GM23338 (cell line): ENCODE data around the gene SLC24A5. TPM values are rescaled to one million over a fixed set of nuclear protein-coding genes. Genes with fewer than 3 reads are reported as not detected.

Source experiments
- ATAC-seq: fragments of 200-7000 bp; cut with Tn5 transposase; 3 replicates; pipeline ENCODE4 v1.9.1; 2020
- DNase-seq: peaks from one replicate; pipeline ENCODE4 v3.0.0-alpha.2; 2015; ENCODE audit warnings: low spot score
- H2AFZ ChIP-seq: fragments of 200-600 bp; sonication (generic); 2 replicates; pipeline ENCODE4 v1.8.0; 2016; ENCODE audit warnings: antibody characterized with exemption, mild to moderate bottlenecking, moderate library complexity
- H3F3A ChIP-seq: fragments of 200-600 bp; sonication (generic); replicated peaks from 2 replicates; pipeline ENCODE4 v1.8.0; 2017; ENCODE audit warnings: antibody characterized with exemption, mixed run types, low read depth
- H3K27ac ChIP-seq: fragments of 200-600 bp; sonication (generic); 2 replicates; pipeline ENCODE4 v1.6.1; 2016; ENCODE audit warnings: low read depth
- H3K27me3 ChIP-seq: fragments of 200-600 bp; sonication (generic); 2 replicates; pipeline ENCODE4 v1.8.0; 2016; ENCODE audit warnings: mild to moderate bottlenecking, mixed run types, moderate library complexity; ENCODE audit not compliant: insufficient read depth
- H3K36me3 ChIP-seq: fragments of 200-600 bp; sonication (generic); 2 replicates; pipeline ENCODE4 v1.8.0; 2016; ENCODE audit warnings: mild to moderate bottlenecking; ENCODE audit not compliant: insufficient read depth
- H3K4me1 ChIP-seq: fragments of 200-600 bp; sonication (generic); 2 replicates; pipeline ENCODE4 v1.8.0; 2016; ENCODE audit warnings: mild to moderate bottlenecking, moderate library complexity; ENCODE audit not compliant: insufficient read depth
- H3K4me2 ChIP-seq: fragments of 200-600 bp; sonication (generic); 2 replicates; pipeline ENCODE4 v1.7.1; 2017; ENCODE audit warnings: mixed run types
- H3K4me3 ChIP-seq: fragments of 200-600 bp; sonication (generic); 2 replicates; pipeline ENCODE4 v1.6.1; 2016; ENCODE audit warnings: mixed run types
- H3K79me2 ChIP-seq: fragments of 200-600 bp; sonication (generic); replicated peaks from 2 replicates; pipeline ENCODE4 v1.8.0; 2017; ENCODE audit warnings: mild to moderate bottlenecking; ENCODE audit not compliant: insufficient read depth
- H3K9me2 ChIP-seq: fragments of 200-600 bp; sonication (generic); 2 replicates; pipeline ENCODE4 v1.8.0; 2017; ENCODE audit not compliant: insufficient read depth
- H4K20me1 ChIP-seq: fragments of 200-600 bp; sonication (generic); replicated peaks from 2 replicates; pipeline ENCODE4 v1.8.0; 2017; ENCODE audit warnings: mild to moderate bottlenecking; ENCODE audit not compliant: insufficient read depth
- H3K27ac Mint-ChIP-seq: 2 replicates; pipeline ENCODE4 v1.8.0; 2020; ENCODE audit warnings: inconsistent platforms, mild to moderate bottlenecking, moderate library complexity, mixed read lengths
- H3K27me3 Mint-ChIP-seq: 3 replicates; pipeline ENCODE4 v1.8.0; 2022; ENCODE audit warnings: low read depth, mild to moderate bottlenecking, moderate library complexity, mixed read lengths, inconsistent platforms; ENCODE audit not compliant: insufficient read depth, poor library complexity
- H3K36me3 Mint-ChIP-seq: 3 replicates; pipeline ENCODE4 v1.8.0; 2021; ENCODE audit warnings: low read depth, mild to moderate bottlenecking, inconsistent platforms, moderate library complexity, mixed read lengths
- H3K4me1 Mint-ChIP-seq: 3 replicates; pipeline ENCODE4 v1.8.0; 2020; ENCODE audit warnings: mild to moderate bottlenecking, inconsistent platforms, mixed read lengths
- H3K4me3 Mint-ChIP-seq: 3 replicates; pipeline ENCODE4 v1.8.0; 2021; ENCODE audit warnings: moderate library complexity, mild to moderate bottlenecking, inconsistent platforms, mixed read lengths
- H3K9me3 Mint-ChIP-seq: 3 replicates; pipeline ENCODE4 v1.8.0; 2020; ENCODE audit warnings: moderate library complexity, mild to moderate bottlenecking, inconsistent platforms, mixed read lengths
- CREB1 ChIP-seq: fragments of 250-450 bp; sonication (Bioruptor Pico); IDR thresholded peaks from 2 replicates; pipeline ENCODE4 v1.5.0; 2020; ENCODE audit warnings: low read depth, mild to moderate bottlenecking, moderate library complexity
- CTCF ChIP-seq, 2 experiments: fragments of 200-600 bp in 1 of 2; sonication (generic) in 1 of 2; conservative IDR thresholded peaks; 2 replicates each; pipeline versions ENCODE4 v1.5.1 to v1.6.1; 2016 to 2017; ENCODE audit warnings: antibody characterized with exemption in 2 of 2, low read depth in 2 of 2, mild to moderate bottlenecking in 2 of 2, moderate library complexity in 1 of 2
- EZH2 ChIP-seq: fragments of 200-600 bp; sonication (generic); IDR thresholded peaks from one replicate; pipeline ENCODE4 v1.8.0; 2017; ENCODE audit warnings: antibody characterized with exemption, mild to moderate bottlenecking, low read depth; ENCODE audit not compliant: unreplicated experiment
- EZH2phosphoT487 ChIP-seq: fragments of 200-600 bp; sonication (generic); IDR thresholded peaks from one replicate; pipeline ENCODE4 v1.8.1; 2018; ENCODE audit warnings: antibody characterized with exemption; ENCODE audit not compliant: unreplicated experiment
- JUNB ChIP-seq: IDR thresholded peaks from one replicate; pipeline ENCODE4 v1.6.1; 2016; ENCODE audit warnings: antibody characterized with exemption; ENCODE audit not compliant: unreplicated experiment
- POLR2AphosphoS5 ChIP-seq: IDR thresholded peaks from 2 replicates; pipeline ENCODE4 v1.6.1; 2016; ENCODE audit warnings: antibody characterized with exemption, low read depth
- STAT1 ChIP-seq: IDR thresholded peaks from one replicate; pipeline ENCODE4 v1.6.1; 2016; ENCODE audit warnings: antibody characterized with exemption; ENCODE audit not compliant: unreplicated experiment
- ZNF114 ChIP-seq: fragments of 250-450 bp; sonication (Bioruptor Pico); IDR thresholded peaks from 2 replicates; pipeline ENCODE4 v1.5.0; 2020; ENCODE audit warnings: mild to moderate bottlenecking, moderate library complexity
- ZNF462 ChIP-seq: fragments of 250-450 bp; sonication (Bioruptor Pico); IDR thresholded peaks from 2 replicates; pipeline ENCODE4 v1.5.0; 2020; ENCODE audit warnings: mild to moderate bottlenecking, moderate library complexity
- polyA plus RNA-seq: library from polyadenylated mRNA; unstranded; fragments of >200 nt; fragmentation: Nextera tagmentation; extraction: Ambion mirVana; gene quantifications from 2 replicates; pipeline ENCODE4 v1.2.1, GENCODE V29; 2016
- total RNA-seq: library from RNA; depleted of rRNA; stranded (reverse); fragments of >200 nt; shearing (Covaris generic); gene quantifications from 2 replicates; pipeline ENCODE4 v1.2.3, GENCODE V29; 2014
- TF ChIP-seq, protein P1 (sequence below): IDR thresholded peaks from one replicate; pipeline ENCODE4 v1.6.1; 2018; ENCODE audit warnings: antibody characterized with exemption; ENCODE audit not compliant: unreplicated experiment

SLC24A5 gene
- total and polyA plus RNA-seq, 2 experiments from 2014 or later, result 0.39 TPM; not detected in 1

GRCh38 chr15:48176112-48176511 lies 55.3 kb downstream of the SLC24A5 start (continued):
- TF ChIP-seq, protein P1, sequence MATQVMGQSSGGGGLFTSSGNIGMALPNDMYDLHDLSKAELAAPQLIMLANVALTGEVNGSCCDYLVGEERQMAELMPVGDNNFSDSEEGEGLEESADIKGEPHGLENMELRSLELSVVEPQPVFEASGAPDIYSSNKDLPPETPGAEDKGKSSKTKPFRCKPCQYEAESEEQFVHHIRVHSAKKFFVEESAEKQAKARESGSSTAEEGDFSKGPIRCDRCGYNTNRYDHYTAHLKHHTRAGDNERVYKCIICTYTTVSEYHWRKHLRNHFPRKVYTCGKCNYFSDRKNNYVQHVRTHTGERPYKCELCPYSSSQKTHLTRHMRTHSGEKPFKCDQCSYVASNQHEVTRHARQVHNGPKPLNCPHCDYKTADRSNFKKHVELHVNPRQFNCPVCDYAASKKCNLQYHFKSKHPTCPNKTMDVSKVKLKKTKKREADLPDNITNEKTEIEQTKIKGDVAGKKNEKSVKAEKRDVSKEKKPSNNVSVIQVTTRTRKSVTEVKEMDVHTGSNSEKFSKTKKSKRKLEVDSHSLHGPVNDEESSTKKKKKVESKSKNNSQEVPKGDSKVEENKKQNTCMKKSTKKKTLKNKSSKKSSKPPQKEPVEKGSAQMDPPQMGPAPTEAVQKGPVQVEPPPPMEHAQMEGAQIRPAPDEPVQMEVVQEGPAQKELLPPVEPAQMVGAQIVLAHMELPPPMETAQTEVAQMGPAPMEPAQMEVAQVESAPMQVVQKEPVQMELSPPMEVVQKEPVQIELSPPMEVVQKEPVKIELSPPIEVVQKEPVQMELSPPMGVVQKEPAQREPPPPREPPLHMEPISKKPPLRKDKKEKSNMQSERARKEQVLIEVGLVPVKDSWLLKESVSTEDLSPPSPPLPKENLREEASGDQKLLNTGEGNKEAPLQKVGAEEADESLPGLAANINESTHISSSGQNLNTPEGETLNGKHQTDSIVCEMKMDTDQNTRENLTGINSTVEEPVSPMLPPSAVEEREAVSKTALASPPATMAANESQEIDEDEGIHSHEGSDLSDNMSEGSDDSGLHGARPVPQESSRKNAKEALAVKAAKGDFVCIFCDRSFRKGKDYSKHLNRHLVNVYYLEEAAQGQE, result no peak
- TF ChIP-seq STAT1, result no peak

GRCh38 chr15:48176957-48177356 lies 56.2 kb downstream of the SLC24A5 start:
- Mint-ChIP-seq H3K36me3 (no peaks in the 10 kb centered on the region), H3K27me3 (peaks cover under 1% of the 10 kb centered on the region), H3K4me3 (peak overlapping the region; percentile 92), H3K4me1 (peaks cover 55% of the 10 kb centered on the region), H3K27ac (no peak overlapping the region; the same call in 1 of the 2 replicates), H3K9me3 (no peaks in the 10 kb centered on the region)
- no peak overlapping the region for H3K27ac ChIP-seq
- H3K27me3 ChIP-seq, result no peaks in the 10 kb centered on the region
- peak overlapping the region; percentile 75 for H3K4me2 ChIP-seq
- 0 out of 2 replicates have a peak, but pooled peaks cover 8% of the 10 kb centered on the region for H4K20me1 ChIP-seq
- peaks cover 27% of the 10 kb centered on the region for H3K4me1 ChIP-seq
- no peak overlapping the region for H2AFZ ChIP-seq
- no peaks in the 10 kb centered on the region for H3K9me2 ChIP-seq
- peaks cover 56% of the 10 kb centered on the region for H3K79me2 ChIP-seq
- DNase-seq (no peak), ATAC-seq (no peak)
- no peaks in the 10 kb centered on the region for H3K36me3 ChIP-seq
- no peaks in the 10 kb centered on the region for H3F3A ChIP-seq
- H3K4me3 ChIP-seq, result peak overlapping the region; percentile 63
- TF ChIP-seq ZNF114 (CRISPR knock-in tag) (no peak), POLR2AphosphoS5 (no peak), EZH2 (no peak), CTCF (conservative IDR thresholded peaks at IDR 0.05; ENCODE audit: low read depth in 2 of 2) (no peak), ZNF462 (CRISPR knock-in tag) (no peak), CREB1 (CRISPR knock-in tag) (no peak), JUNB (no peak), EZH2phosphoT487 (no peak)
- TF ChIP-seq, protein P1, result no peak
